ENCODE measurements around the gene PPP1R18.
"Not testable (repeated sequence)": the region's sequence is repeated elsewhere in the genome, so short reads cannot be mapped to it uniquely, and the experiment has no call there.

Gene PPP1R18, protein sequence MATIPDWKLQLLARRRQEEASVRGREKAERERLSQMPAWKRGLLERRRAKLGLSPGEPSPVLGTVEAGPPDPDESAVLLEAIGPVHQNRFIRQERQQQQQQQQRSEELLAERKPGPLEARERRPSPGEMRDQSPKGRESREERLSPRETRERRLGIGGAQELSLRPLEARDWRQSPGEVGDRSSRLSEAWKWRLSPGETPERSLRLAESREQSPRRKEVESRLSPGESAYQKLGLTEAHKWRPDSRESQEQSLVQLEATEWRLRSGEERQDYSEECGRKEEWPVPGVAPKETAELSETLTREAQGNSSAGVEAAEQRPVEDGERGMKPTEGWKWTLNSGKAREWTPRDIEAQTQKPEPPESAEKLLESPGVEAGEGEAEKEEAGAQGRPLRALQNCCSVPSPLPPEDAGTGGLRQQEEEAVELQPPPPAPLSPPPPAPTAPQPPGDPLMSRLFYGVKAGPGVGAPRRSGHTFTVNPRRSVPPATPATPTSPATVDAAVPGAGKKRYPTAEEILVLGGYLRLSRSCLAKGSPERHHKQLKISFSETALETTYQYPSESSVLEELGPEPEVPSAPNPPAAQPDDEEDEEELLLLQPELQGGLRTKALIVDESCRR

DNA sequence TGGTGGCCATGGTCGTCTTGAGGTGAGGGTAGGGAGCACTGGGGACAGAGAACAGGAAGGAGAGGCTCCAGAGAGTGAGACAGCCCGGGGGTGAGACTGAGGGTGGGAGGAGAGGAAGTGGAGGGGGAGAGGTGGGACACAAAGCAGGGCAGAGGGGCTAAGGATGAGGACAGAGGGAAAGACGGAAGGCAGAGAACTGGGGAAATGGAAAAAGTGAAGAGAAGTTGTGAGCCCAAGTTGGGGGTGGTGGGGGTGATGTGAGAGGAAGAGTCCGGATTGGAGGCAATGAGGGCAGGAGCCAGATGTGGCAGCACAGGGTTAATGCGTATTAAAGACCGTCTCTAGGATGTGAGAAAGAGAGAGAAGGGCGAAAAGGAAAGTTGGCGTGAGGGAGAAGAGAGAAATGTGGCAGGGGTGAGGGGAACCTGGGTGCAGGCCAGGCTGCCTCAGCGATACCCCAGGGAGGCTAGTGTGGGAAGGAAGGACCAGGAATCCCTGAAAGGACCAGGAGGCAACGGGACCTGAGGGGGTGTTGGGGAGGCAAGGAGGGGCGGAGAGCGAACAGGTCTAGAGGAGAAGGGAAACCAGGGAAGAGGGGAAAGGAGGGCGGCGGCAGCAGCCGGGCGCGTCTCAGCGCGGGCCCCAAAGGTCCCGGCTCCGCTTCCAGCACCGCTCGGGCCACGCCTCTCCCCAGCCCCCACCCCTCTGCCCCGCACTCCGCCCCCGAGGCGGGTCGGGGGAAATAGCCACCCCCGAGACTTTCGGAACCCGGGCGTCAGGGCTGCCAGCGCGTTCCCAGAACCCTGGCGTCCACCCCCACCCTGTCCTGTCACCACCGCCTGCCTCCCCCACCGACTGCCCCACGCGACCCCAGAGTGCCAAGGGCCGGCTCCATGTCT is at the start of gene PPP1R18:
TSS of gene PPP1R18 (minus strand) at position 637 of the 899 bp plus-strand sequence. CDS start at position 10, 627 bp downstream.
- in situ Hi-C loops (cut with MboI; ENCODE audit: low sequenced_read_pairs) = no loop called here

DNA sequence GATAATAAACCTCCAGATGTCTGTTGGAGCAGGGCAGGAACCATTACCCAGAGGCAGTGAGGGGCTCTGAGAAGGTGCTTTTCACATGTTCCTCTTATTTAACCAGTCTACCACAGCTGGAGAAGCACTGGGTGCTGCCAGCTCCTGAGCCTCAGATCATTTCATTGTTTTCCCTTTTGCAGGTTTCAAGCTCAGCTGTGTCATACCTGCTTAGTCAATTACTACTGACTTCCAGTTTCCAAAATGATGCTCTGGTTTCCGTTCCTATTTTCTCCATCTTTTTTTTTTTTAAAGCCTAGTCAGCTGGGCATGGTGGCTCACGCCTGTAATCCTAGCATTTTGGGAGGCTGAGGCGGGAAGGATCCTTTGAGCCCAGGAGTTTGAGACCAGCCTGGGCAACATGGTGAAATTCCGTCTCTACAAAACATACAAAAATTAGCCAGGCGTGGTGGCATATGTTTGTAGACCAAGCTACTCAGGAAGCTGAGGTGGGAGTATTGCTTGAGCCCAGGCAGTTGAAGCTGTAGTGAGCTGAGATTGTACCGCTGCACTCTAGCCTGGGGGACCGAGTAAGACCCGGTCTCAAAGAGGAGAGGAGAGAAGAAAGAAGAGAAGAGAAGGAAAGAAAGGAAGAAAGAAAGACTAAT is 49.3 kb upstream of the PPP1R18 start:
- in situ Hi-C loops (cut with MboI; ENCODE audit: low sequenced_read_pairs) = no loop called here

DNA sequence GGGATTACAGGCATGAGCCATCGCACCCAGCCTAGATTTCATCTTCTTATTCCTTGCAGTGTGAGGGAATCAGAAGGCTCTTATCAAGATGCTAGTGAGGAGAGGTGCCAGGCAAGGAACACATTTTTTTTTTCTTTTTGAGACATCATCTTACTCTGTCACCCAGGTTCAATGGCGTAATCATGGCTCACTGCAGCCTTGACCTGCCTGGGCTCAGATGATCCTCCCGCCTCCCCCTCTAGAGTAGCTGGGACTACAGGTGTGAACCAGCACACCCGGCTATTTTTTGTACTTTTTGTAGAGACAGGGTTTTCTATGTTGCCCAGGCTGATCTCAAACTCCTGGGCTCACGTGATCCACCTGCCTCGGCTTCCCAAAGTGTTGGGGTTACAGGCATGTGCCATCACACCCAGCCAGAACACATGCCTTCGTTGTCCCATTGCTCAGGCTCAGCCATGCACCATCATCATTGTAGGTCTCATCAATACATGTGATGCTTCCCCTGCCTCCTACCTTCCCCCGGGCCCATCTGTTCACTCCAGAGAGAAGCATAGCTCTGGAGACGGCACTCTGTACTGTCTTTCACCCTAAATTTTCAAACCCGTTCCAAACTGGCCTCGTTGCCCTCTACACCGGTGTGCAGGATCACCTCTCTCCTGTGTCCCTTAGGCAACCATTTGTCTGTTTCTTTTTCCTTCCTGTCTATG is 45.9 kb upstream of the PPP1R18 start:
- in situ Hi-C loops (cut with MboI; ENCODE audit: low sequenced_read_pairs) = no loop called here

DNA sequence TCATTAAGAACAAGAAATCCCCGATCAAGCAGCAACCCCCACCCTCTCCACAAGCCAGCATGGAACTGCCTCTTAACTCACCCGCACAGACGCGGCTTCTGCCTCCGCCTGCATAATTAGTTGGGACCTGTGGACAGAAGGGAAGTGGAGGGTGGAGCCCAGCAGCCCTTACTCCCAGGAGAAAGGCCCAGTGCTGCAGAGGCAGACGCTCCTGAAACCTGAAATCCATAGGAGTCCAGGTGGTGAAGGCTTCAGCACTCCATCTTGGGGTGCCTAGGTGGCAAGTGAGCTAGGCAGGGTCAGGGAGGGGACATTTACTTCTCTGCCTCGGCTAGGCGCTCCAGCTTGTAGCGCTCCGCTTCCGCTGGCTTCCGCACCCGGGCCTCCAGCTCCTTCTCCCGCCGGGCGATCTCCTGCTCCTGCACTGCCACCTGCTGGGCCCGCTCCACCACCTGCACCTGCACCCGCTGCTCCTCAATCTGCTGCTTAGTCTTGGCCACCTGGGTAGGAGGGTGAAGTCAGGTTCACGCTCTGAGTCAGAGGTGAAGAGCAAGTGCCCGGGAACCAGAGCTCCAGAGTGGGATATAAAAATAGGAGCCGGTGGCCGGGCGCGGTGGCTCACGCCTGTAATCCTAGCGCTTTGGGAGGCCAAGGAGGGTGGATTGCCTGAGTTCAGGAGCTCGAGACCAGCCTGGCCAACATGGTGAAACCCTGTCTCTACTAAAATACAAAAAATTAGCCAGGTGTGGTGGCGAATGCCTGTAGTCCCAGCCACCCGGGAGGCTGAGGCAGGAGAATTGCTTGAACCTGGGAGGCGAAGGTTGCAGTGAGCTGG is 44.4 kb upstream of the PPP1R18 start:
- in situ Hi-C loops (cut with MboI; ENCODE audit: low sequenced_read_pairs) = no loop called here

DNA sequence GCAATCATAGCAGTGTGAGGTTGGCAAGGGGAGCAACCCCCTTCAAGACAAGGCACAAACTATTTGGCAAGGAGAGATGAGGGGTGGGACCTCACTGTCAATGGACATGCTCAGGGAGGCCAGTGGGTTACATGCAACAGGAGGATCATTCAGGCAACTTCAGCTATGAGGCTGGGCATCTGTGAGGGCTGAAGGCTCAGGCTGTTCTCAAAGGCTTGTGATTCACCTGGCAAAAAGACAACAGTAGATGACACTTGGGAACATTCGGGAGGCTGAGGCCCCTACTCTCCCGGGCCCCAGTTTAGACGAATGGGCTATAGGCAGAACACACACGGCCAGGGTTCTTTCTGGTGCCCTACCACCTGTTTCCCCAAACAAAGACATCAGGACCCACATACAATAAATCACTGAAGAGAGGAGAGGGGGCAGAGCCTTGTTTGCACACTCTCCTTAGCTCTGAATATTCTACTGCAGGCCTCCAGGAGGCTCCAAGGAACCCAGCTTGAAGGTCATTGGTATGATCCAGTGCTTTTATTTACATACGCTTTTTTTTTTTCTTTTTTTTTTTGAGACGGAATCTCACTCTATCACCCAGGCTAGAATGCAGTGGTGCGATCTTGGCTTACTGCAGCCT is 41.6 kb upstream of the PPP1R18 start:
- in situ Hi-C loops (cut with MboI; ENCODE audit: low sequenced_read_pairs) = no loop called here

DNA sequence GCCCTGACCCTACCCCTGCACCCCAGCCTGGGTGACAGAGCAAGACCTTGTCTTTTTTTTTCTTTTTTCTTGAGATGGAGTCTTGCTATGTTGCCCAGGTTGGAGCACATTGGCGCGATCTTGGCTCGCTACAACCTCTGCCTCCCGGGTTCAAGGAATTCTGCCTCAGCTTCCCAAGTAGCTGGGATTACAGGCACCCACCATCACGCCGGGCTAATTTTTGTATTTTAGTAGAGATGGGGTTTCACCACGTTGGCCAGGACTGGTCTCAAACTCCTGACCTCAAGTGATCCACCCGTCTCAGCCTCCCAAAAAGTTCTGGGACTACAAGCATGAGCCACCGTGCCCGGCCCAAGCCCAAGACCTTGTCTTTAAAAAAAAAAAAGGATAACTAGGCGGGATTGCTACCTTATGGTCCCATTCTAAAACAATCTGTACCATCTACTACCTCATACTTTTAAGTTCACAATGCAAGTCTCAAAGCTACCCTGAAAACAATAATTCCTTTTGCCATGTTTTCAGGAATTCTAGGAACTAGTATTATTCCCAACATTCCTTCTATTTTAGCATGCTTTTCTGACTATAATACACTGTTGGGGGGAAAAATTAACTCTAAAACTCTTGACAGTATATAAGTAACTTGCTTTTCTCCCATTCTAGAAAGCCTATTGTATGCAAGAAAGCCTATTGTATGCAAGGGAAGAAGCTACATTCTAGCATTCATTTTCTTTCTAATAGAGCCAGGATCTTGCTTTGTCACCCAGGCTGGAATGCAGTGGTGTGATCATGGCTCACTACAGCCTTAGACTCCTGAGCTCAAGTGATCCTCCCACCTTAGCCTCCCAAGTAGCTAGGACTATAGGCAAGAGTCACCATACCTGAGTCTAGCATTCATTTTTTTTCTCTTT is 40.3 kb upstream of the PPP1R18 start:
- in situ Hi-C loops (cut with MboI; ENCODE audit: low sequenced_read_pairs) = no loop called here

DNA sequence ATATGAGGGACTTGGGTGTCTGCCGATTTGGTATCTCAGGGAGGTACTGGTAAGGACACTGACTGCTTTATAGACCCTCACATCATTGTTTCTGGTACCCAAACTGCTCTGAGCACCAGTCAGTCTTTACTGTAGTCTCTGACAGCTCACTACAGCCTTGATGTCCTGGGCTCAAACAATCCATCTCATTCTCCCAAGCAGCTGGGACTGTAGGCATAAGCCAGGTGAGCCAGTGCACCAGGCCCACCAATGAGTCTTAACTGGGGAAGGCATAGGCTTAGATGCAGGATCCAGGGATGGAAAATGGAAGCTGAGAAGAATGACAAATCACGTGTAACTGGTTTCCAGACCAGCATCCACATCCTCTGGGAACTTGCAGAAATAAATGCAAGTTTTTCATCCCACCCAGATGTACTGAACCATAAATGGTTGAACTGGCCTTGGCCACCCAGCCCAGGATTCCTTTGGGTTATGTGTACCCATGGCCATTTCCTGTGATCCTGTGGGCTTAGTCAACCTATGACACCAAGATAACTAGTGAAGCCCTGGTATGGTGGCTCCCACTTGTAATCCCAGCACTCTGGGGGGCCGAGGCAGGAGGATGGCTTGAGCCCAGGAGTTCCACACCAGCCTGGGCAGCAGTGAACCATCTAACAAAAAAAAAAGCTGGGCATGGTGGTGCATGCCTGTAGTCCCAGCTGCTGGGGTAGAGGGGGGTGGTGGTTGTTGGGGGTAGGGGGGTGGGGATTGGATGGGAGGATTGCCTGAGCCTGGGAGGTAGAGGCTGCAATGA is 39.5 kb upstream of the PPP1R18 start:
- in situ Hi-C loops (cut with MboI; ENCODE audit: low sequenced_read_pairs) = no loop called here

DNA sequence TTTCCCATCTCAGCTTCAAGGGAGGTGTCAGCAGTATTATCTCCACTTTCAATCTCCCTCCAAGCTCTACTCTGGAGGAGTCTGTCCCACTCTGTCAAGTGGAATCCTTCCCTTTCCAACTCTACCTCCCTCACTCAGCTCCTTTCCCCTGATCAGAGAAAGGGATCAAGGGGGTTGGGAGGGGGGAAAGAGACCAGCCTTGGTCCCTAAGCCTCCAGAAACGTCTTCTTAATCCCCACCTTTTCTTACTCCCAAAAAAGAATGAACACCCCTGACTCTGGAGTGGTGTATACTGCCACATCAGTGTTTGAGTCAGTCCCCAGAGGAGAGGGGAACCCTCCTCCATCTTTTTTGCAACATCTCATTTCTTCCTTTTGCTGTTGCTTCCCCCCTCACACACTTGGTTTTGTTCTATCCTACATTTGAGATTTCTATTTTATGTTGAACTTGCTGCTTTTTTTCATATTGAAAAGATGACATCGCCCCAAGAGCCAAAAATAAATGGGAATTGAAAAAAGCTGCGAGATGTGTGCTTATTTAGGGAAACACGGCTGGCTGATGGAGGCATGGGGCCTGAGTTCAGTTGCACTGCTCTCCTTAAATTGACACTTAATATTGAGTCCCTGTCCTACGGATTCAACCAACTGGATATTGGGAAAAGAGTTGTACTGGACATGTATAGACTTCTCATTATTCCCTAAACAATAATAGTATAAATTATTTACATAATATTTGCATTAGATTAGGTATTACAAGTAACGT is 38.6 kb upstream of the PPP1R18 start:
- in situ Hi-C loops (cut with MboI; ENCODE audit: low sequenced_read_pairs) = no loop called here

DNA sequence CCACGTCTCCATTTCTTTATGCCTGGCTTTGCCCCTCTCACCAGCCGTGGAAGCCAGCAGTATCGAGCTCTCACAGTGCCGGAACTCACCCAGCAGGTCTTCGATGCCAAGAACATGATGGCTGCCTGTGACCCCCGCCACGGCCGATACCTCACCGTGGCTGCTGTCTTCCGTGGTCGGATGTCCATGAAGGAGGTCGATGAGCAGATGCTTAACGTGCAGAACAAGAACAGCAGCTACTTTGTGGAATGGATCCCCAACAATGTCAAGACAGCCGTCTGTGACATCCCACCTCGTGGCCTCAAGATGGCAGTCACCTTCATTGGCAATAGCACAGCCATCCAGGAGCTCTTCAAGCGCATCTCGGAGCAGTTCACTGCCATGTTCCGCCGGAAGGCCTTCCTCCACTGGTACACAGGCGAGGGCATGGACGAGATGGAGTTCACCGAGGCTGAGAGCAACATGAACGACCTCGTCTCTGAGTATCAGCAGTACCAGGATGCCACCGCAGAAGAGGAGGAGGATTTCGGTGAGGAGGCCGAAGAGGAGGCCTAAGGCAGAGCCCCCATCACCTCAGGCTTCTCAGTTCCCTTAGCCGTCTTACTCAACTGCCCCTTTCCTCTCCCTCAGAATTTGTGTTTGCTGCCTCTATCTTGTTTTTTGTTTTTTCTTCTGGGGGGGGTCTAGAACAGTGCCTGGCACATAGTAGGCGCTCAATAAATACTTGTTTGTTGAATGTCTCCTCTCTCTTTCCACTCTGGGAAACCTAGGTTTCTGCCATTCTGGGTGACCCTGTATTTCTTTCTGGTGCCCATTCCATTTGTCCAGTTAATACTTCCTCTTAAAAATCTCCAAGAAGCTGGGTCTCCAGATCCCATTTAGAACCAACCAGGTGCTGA is 37.6 kb upstream of the PPP1R18 start:
- in situ Hi-C loops (cut with MboI; ENCODE audit: low sequenced_read_pairs) = not testable (repeated sequence)

DNA sequence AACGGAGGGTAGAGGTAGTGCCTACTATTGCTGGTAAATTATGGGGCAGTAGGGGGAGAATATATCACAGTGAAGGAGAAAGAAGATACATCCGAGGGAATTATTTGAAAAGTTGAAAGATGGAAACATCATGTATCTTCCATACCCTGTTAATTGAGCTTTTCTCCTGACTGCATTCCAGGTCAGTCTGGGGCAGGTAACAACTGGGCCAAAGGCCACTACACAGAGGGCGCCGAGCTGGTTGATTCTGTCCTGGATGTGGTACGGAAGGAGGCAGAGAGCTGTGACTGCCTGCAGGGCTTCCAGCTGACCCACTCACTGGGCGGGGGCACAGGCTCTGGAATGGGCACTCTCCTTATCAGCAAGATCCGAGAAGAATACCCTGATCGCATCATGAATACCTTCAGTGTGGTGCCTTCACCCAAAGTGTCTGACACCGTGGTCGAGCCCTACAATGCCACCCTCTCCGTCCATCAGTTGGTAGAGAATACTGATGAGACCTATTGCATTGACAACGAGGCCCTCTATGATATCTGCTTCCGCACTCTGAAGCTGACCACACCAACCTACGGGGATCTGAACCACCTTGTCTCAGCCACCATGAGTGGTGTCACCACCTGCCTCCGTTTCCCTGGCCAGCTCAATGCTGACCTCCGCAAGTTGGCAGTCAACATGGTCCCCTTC is 36.9 kb upstream of the PPP1R18 start:
- in situ Hi-C loops (cut with MboI; ENCODE audit: low sequenced_read_pairs) = not testable (repeated sequence)

DNA sequence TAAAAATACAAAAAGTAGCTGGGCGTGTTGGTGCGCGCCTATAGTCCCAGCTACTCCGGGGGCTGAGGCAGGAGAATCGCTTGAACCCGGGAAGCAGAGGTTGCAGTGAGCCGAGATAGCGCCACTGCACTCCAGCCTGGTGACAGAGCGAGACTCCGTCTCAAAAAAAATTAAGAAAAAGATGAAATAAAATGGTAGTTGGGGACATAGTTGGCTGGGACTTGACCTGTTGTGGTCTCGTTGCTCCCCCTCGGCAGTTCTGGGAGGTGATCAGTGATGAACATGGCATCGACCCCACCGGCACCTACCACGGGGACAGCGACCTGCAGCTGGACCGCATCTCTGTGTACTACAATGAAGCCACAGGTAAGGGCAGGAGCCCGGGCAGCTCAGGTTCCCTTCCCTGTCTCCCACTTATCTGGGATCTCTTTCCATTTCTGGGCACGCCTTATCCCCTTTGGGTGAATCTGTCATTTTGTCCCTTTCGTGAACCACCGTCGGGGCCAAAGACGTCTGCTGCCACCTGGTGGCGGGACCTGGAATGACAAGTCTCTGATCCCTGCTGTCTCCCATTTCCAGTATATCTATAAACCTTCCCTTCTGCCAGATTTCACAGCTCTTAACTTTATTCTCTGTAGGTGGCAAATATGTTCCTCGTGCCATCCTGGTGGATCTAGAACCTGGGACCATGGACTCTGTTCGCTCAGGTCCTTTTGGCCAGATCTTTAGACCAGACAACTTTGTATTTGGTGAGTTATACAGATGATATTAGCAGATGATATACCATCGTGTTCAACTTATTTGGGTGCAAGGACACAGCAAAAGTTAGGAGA is 36.1 kb upstream of the PPP1R18 start:
- in situ Hi-C loops (cut with MboI; ENCODE audit: low sequenced_read_pairs) = no loop called here

DNA sequence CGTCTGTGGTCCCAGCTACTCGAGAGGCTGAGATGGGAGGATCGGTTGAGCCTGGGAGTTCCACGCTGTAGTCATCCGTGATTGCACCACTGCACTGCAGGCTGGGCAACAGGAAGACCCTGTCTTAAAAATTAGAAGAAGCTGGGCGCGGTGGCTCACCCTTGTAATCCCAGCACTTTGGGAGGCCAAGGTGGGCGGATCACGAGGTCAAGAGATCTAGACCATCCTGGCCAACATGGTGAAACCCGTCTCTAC is 35.5 kb upstream of the PPP1R18 start:
- in situ Hi-C loops (cut with MboI; ENCODE audit: low sequenced_read_pairs) = not testable (repeated sequence)

DNA sequence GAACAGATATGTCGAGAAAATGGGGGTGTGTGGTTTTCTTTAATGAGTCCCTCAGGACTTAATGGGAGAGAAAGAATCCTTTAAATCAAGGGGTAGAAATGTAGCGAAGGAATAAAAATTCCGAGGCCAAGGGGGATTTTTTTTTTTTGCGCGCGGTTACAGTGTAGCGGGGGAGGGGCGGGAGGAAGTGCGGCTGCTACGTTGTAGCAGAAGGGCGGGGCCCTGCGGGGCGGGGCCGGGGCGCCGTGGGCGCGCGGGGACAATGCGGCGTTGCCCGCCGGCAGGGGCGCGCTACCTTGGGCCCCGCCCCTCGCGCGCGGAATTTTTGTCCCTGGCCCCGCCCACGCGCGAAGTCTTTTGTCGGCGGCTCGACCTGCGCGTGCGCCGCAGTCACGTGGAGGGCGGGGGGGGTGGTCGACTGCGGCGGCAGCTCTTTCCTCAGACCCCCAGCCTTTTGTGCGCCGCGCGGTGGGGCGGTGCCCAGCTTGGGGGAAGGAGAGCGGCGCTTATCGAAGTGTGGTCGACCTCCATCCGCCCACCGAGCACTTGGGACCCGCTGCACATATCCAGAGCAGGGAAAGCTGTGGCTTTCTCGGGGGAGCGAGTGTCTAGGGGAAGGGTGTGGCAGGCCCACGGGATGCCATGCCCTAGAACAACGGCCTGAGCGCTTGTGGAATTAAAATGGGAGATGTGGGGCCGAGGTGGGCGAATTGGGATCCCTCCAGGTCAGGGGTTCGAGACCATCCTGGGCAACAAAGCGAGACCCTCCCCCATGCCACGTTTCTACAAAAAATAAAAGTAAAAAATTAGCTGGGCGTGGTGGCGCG is 35.0 kb upstream of the PPP1R18 start:
- in situ Hi-C loops (cut with MboI; ENCODE audit: low sequenced_read_pairs) = no loop called here
